ENCODE data around the gene GYS1.

The GYS1 gene

DNA sequence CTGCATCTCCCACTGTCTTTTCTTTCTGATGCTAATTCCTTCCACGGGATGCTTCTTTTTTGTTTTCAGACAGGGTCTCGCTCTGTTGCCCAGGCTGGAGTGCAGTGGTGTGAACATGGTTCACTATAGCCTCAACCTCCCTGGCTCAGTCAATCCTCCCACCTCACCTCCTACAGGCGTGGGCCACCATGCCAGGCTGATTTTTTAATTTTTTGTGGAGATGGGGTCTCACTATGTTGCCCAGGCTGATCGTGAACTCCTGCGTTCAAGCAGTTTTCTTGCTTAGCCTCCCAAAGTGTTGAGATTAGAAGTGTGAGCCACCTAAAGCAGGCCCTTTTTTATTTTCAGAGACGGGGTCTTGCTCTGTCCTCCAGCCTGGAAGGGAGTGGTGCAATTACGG, 4.8 kb downstream of the GYS1 start:
- no peak for DNase-seq

- DNase-seq, result no peak
These were observed 5.8 kb downstream of the GYS1 start for GRCh38 chr19:48987323-48987722.

DNA sequence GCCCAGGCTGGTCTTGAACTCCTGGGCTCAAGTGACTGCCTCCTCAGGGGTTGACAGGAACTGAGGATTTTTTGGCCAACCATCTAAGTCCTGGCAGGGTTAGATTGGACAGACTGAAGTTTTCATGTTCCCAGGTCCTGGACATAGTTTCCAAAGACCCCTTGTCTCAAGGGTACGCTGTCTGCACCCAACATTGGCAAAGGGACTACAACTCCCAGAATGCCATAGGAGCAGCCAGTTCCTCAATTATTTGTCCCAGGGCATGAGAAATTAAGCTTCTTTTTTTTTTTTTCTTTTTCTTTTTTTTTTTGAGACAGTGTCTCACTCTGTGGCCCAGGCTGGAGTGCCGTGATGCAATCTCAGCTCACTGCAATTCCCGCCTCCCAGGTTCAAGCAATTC, 6.9 kb downstream of the GYS1 start:
- no peak for DNase-seq

- no peak for DNase-seq
These were observed 7.4 kb downstream of the GYS1 start for GRCh38 chr19:48985711-48986110.

DNA sequence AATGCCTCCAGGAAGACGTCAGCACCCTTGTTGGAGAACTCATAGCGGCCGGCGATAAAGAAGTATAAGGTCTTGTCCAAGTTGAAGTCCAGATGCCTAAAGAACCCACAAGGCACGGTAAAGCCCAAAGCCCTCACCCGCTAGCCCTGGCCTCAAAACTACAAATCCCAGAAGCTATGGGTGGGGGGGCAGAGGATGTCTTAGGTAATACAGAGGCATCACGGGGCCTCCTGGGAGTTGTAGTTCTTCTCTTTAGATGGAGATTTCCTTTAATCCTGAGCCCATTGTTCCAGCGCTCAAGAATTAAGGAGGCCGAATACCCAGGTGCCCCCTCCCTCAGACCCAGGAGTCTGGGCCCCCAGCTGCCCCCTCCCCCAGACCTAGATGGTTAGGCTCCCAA, 10.8 kb downstream of the GYS1 start:
- DNase-seq, result no peak

DNA sequence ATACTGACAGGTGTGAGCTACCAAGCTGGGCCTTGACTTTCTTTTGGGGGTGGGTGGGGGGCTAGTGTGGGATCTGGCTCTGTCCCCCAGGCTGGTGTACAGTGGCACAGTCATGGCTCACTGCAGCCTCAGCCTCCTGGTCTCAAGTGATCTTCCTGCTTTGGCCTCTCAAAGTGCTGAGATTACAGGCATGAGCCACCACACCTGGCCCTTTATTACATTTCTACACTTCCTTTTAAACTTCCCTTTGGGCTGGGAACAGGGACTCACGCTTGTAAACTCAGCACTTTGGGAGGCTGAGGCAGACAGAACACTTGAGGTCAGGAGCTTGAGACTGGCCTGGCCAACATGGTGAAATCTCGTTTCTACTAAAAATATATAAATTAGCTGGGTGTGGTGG, 16.0 kb downstream of the GYS1 start:
- DNase-seq, result no peak

GRCh38 chr19:48975947-48976847, 16.9 kb downstream of the GYS1 start:
- no peak for DNase-seq

GRCh38 chr19:48970923-48971395, 22.1 kb downstream of the GYS1 start:
- peak; percentile 62 for DNase-seq

DNA sequence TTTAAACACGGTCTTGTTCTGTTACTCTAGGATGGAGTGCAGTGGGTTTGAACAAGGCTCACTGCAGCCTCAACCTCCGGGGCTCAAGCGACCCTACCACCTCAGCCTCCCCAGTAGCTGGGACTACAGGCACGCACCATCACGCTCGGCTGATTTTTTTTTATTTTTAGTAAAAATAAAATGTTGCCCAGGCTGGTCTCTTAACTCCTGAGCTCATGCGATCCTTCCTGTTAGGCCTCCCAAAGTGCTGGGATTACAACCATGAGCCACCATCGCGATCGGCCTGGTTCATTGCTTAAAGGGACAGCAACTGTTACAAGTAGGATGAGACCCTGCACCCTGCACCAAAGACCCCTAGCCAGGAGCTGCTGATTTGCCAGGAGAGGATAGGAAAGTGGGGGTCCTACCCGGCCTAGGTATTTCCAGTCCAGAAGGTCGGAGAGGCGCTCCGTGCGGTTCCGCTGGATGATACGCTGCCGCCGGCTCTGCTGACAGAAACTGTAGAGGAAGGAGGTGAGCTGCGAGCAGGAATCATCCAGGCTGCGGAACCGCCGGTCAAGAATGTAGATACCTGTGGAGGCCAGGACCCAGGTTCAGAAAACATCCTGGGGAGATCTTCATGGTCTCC, 22.9 kb downstream of the GYS1 start:
- no peak for DNase-seq

GRCh38 chr19:48969276-48970138, 23.6 kb downstream of the GYS1 start:
- DNase-seq, result no peak

DNA sequence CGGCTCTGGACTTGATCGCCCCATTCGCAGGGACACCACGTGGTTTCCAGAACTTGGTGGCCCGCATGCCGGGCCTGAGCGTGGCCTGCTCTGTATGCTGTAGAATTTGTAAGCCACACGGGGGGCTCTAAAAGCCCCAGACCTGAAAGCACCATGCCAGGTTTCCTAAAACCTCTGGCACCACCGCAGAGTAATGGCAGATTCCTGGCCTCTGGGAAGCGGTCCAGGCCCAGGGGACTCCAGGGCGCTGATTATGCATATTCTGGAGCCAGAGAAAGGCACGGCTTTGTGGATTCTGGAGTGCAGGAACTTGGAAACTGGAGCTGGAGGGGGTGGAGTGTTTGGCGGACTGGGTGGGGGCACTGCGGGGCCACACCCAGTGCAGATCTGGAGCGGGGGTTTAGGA, 24.3 kb downstream of the GYS1 start:
- DNase-seq, result no peak

DNA sequence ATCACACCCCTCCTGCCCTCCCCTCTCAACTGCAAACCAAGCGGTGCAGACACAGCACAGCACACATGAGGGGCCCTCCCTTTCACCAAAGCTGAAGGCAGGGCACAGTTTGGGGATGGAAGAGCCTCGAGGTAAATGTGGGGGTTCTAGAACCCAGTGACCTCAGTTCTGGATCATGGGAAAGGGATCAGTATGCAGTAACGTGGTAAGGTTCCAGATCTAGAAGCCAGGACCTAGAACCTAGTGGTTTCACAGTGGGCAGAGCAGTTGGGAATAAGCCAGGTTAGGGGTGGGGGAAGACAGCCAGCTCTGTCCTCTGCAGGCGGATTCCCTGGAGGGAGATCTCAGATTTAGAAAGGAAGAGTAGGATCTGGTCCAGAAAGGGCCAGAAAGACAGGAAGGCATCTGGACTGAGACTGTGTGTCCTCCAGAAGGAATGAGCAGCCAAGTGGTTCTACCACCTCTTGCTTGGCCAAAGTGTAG, 24.9 kb downstream of the GYS1 start:
- no peak for DNase-seq

- DNase-seq, result no peak
These were observed 25.5 kb downstream of the GYS1 start for GRCh38 chr19:48967346-48968178.

DNA sequence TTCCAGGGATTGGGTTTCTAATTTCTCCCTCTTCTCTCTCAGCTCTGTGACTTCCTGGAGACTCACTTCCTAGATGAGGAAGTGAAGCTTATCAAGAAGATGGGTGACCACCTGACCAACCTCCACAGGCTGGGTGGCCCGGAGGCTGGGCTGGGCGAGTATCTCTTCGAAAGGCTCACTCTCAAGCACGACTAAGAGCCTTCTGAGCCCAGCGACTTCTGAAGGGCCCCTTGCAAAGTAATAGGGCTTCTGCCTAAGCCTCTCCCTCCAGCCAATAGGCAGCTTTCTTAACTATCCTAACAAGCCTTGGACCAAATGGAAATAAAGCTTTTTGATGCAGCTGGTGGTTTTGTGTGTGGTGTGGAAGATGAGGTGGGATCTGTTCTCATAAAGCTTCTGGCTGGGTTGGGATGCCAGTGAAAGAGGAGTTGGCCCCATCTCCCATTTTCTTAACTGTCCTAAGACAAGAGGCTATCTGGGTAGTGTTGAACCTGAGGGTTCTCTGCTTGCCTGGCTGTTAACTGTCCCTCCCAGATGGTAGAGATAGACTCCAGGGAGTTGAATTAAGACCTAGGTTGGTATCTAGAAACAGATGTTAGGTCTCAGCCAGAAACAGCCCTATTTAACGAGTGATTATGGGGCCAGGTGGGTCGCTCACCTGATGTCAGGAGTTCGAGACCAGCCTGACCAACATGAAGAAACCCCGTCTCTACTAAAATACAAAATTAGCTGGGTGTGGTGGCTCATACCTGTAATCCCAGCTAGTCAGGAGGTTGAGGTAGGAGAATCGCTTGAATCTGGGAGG, 26.4 kb downstream of the GYS1 start:
- DNase-seq, result no peak

- peak; percentile 80 for DNase-seq
These were observed 27.1 kb downstream of the GYS1 start for GRCh38 chr19:48965806-48966540.

- DNase-seq, result peak; percentile 85
These were observed 27.9 kb downstream of the GYS1 start, which contains the start of gene FTL for GRCh38 chr19:48965040-48965805. TSS of gene FTL (plus strand) at chr19:48965309. CDS start at chr19:48965508, 199 bp downstream.

DNA sequence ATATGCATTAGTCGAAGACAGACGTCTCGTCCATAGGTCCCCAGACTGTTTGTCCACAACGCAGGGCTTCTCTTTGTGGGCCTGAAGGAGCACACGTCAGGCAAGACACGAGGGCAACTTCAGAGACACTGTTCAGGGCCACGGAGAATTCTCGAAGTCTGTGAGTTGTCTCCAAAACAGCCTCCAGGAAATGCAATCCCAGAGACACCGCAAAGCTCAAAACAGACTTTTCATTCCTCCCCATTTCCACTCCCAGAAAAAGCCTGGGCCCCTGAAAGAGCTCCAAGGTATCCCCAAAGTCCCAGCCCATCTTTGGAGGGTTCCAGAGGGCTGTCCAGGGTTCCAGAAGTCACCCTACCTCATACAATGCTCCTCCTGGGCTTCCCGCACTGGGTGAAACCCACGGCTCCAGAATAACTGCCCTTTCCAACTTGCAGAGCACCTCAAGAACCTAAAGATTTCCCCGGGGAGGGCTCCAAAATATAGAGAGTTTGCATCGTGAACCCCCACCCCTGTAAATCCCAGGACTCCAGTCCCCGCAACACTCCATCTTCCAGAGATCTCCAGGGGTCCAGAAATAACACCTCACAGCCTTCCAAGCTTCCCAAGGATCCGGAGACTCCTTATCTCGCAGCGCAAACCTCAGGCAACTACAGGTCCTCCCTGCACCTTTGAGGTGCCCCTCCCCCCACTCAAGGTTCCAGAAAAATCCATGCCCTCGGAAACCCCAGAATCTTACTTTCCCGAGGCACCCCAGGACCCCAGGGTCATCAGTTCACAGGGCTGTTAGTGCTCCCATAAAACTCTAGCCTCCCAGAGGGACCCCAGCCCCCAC, 28.7 kb downstream of the GYS1 start:
- DNase-seq, result no peak

- peak; percentile 33 for DNase-seq
These were observed 29.5 kb downstream of the GYS1 start for GRCh38 chr19:48963371-48964204.
